HG03039 (cell line): ENCODE data around the gene PCDHGB6.
"Not testable (repeated sequence)": the region's sequence is repeated elsewhere in the genome, so short reads cannot be mapped to it uniquely, and the experiment has no call there.

Source experiments
- ATAC-seq: cut with Tn5 transposase; IDR thresholded peaks from one replicate; pipeline ENCODE4 v1.9.1; 2021; ENCODE audit warnings: mild to moderate bottlenecking, moderate library complexity; ENCODE audit not compliant: unreplicated experiment

Gene PCDHGB6

GRCh38 chr5:141407790-141408505, at the start of gene PCDHGB6:
Gene PCDHGB6 (plus strand): TSS chr5:141408021. CDS start chr5:141408203, 182 bp downstream.
- ATAC-seq: not testable (repeated sequence)

GRCh38 chr5:141359790-141360426, 47.9 kb upstream of the PCDHGB6 start, which contains the start of gene PCDHGB2:
Gene PCDHGB2 (plus strand): TSS chr5:141359994. CDS start chr5:141360136, 142 bp downstream.
- no peak for ATAC-seq

GRCh38 chr5:141360685-141361084, 47.1 kb upstream of the PCDHGB6 start:
- ATAC-seq: no peak

- no peak for ATAC-seq
Measured at GRCh38 chr5:141362719-141363118, 45.1 kb upstream of the PCDHGB6 start.

DNA sequence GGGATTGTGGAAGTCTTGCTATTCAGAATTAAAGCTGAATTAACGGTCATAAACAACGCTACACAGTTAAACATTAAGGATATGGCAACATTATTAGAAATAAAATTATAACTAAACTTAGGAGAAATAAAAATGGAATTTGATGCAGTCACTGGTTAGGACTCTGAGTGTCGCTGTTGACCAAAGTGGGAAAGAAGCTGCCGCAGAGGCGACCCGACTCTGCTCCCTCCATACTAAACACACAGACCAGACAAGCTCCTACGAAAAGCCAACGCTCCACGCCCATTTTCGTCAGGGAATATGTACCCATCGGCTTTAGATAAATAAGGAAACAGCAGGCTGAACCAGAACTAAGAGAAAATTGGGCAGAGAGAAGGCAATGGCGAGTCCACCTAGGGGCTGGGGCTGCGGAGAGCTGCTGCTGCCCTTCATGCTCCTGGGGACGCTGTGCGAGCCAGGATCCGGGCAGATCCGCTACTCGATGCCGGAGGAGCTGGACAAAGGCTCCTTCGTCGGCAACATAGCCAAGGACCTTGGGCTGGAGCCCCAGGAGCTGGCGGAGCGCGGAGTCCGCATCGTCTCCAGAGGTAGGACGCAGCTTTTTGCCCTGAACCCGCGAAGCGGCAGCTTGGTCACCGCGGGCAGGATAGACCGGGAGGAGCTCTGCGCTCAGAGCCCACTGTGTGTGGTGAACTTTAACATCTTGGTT, 43.7 kb upstream of the PCDHGB6 start, which contains the start of gene PCDHGA5:
TSS of gene PCDHGA5 (plus strand) at position 211 of the 709 bp plus-strand sequence. CDS start at position 380, 169 bp downstream.
- no peak for ATAC-seq

GRCh38 chr5:141366016-141366896, 41.6 kb upstream of the PCDHGB6 start:
- ATAC-seq: no peak

DNA sequence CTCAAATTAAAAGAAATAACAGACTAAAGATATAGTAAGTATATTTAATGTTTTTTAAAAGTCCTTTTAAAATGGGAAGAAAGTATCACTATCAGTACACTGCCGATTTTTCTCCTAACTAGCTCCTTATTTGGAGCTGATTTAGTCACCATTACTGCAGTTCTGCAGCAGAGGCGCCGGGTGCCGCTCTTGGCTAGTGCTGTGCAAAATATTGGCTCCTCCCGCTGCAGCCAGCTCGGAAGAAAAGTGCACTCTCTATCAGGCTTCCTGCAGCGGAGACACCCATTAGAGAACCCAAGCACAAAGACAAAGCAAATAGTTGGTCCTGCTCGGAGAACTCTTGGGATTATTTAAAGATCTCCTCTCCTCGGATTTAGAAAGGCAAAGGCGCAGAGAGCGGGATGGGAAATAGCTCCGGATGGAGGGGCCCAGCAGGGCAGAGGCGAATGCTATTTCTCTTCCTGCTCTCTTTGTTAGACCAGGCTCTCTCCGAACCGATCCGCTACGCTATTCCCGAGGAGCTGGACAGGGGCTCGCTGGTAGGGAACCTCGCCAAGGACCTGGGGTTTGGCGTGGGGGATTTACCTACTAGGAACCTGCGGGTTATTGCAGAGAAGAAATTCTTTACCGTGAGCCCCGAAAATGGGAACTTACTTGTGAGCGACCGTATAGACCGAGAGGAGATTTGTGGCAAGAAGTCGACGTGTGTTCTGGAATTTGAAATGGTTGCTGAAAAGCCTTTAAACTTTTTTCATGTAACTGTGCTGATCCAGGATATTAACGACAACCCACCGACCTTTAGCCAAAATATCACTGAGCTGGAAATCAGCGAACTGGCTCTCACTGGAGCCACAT, 37.6 kb upstream of the PCDHGB6 start, which contains the start of gene PCDHGB3:
TSS of gene PCDHGB3 (plus strand) at position 249 of the 855 bp plus-strand sequence. CDS start at position 402, 153 bp downstream.
- ATAC-seq: no peak

GRCh38 chr5:141371572-141372475, 36.0 kb upstream of the PCDHGB6 start:
- no peak for ATAC-seq

GRCh38 chr5:141373673-141374317, 34.0 kb upstream of the PCDHGB6 start, which contains the start of gene PCDHGA6:
Gene PCDHGA6 (plus strand): TSS chr5:141373891. CDS start chr5:141374084, 193 bp downstream.
- no peak for ATAC-seq

DNA sequence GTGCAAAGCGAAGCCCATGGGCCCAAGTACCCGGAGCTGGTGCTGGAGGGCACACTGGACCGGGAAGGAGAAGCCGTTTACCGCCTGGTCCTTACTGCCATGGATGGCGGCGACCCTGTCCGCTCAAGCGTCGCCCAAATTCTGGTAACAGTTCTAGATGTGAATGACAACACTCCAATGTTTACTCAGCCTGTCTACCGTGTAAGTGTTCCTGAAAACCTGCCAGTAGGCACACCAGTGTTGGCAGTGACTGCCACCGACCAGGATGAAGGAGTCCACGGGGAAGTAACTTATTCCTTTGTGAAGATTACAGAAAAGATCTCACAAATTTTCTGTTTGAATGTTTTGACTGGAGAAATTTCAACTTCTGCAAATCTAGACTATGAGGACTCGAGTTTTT, 33.2 kb upstream of the PCDHGB6 start:
- ATAC-seq: no peak

DNA sequence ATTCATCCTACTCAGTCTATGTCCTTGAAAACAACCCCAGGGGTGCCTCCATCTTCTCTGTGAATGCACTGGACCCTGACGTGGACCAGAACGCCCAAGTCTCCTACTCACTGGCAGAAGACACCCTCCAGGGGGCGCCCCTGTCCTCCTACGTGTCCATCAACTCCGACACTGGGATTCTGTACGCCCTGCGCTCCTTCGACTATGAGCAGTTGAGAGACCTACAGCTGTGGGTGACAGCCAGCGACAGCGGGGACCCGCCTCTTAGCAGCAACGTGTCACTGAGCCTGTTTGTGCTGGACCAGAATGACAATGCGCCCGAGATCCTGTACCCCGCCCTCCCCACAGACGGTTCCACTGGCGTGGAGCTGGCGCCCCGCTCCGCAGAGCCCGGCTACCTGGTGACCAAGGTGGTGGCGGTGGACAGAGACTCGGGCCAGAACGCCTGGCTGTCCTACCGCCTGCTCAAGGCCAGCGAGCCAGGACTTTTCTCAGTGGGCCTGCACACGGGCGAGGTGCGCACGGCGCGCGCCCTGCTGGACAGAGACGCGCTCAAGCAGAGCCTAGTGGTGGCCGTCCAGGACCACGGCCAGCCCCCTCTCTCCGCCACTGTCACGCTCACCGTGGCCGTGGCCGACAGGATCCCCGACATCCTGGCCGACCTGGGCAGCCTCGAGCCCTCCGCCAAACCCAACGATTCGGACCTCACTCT, 32.2 kb upstream of the PCDHGB6 start:
- ATAC-seq: not testable (repeated sequence)

GRCh38 chr5:141382469-141383294, 25.1 kb upstream of the PCDHGB6 start, which contains the start of gene PCDHGA7:
Gene PCDHGA7 (plus strand): TSS chr5:141382742. CDS start chr5:141382900, 158 bp downstream.
- ATAC-seq: no peak

GRCh38 chr5:141383345-141383744, 24.5 kb upstream of the PCDHGB6 start:
- no peak for ATAC-seq

DNA sequence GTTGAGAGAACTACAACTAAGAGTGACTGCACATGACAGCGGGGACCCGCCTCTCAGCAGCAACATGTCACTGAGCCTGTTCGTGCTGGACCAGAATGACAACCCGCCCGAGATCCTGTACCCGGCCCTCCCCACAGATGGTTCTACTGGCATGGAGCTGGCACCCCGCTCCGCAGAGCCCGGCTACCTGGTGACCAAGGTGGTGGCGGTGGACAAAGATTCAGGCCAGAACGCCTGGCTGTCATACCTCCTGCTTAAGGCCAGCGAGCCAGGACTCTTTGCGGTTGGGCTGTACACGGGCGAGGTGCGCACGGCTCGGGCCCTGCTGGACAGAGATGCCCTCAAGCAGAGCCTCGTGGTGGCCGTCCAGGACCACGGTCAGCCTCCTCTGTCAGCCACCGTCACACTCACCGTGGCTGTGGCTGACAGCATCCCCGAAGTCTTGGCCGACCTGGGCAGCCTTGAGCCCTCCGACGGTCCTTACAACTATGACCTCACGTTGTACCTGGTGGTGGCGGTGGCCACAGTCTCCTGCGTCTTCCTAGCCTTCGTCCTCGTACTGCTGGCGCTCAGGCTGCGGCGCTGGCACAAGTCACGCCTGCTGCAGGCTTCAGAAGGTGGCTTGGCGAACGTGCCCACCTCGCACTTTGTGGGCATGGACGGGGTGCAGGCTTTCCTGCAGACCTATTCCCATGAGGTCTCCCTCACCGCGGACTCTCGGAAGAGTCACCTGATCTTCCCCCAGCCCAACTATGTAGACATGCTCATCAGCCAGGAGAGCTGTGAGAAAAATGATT, 23.2 kb upstream of the PCDHGB6 start:
- ATAC-seq: no peak

DNA sequence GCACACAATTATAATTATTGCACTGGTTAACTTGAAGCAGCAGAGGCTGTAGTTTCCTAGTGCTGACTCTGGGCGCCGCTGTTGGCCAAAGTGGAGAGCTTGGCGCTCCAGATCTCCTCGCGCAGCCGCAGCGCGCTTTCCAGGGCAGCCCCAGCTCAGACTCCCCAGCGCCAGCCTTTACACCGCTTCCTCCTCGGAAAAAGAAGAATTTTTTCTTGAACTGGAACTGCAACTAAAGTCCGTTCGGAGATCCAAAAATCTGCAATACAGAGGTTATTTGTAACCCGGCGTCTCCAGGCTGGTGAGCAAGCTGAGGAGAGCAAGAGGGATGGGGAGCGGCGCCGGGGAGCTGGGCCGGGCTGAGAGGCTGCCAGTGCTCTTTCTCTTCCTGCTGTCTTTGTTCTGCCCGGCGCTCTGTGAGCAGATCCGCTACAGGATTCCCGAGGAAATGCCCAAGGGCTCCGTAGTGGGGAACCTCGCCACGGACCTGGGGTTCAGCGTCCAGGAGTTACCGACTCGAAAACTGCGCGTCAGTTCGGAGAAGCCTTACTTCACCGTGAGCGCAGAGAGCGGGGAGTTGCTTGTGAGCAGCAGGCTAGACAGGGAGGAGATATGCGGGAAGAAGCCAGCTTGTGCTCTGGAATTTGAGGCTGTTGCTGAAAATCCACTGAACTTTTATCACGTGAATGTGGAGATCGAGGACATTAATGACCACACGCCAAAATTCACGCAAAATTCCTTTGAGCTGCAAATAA, 20.1 kb upstream of the PCDHGB6 start, which contains the start of gene PCDHGB4:
TSS of gene PCDHGB4 (plus strand) at position 142 of the 755 bp plus-strand sequence. CDS start at position 329, 187 bp downstream.
- ATAC-seq: peak; percentile 49
